Raji (cell line): ENCODE data around the gene OR13G1.

ENCODE experiments used
- POLR2A ChIP-seq: IDR thresholded peaks from 2 replicates; pipeline ENCODE4 v1.6.1; 2011; ENCODE audit warnings: low read depth, low read length, control low read depth; ENCODE audit not compliant: insufficient read depth

Gene OR13G1, protein sequence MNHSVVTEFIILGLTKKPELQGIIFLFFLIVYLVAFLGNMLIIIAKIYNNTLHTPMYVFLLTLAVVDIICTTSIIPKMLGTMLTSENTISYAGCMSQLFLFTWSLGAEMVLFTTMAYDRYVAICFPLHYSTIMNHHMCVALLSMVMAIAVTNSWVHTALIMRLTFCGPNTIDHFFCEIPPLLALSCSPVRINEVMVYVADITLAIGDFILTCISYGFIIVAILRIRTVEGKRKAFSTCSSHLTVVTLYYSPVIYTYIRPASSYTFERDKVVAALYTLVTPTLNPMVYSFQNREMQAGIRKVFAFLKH

DNA sequence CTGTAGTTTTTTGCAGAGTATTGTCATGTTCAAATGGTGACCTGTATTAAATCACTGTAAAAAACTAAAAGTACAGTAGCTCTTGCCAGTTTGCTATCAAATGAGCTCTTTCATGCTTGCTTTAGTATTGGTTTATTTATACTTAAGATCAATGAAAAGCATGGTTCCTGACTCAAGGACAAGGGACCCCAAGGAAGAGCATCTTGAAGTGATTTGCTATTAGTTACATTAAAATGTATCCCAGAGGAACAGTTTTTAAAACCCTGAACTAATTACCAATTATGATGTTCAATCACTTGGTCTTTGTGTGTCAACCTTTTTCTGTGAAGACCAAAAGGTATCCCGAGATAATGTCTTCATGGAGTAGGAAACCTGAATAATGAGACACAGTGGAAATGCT is at the start of gene OR13G1:
OR13G1 (minus strand) TSS at position 101 of the 400 bp plus-strand sequence. CDS start 6,698 bp downstream, outside the sequence.
- TF ChIP-seq POLR2A = no peak

DNA sequence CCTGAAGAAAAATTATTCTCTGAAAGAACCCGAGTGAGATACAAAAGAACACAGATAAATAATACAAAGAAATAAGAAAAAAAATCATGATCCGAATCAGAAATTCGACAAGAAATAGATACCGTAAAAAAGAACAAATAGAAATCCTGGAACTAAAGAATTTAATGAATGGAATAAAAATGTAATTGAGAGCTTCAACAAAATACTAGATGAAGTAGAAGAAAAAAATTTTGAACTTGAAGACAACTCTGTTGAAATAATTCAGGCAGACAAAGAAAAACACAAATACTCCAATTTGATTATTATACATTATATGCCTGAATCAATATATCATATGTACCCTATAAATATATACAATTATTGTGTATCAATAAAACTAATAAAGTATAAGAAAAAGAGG is 41.7 kb upstream of the OR13G1 start:
- TF ChIP-seq POLR2A = no peak

DNA sequence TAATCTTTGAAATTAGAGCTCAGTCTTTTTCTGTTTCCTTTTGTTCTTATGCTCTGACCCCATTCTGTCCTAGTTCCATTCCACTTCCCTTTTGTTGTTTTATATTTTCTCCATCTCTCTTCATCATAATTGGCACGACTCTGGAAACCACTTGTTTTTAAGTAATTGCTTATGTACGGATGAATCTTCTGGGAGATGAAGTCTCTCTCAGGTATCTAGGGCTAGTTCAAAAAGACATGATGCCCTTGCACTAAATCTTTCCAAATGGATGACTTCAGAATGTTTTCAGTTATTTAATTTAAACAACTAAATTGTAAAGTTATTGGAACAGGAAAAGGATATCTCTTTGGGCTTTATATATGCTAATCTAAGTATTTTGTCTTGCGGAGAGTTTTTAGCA is 37.0 kb upstream of the OR13G1 start, which contains the start of gene OR6F1:
OR6F1 (minus strand) TSS at position 101 of the 400 bp plus-strand sequence. CDS start 3,891 bp downstream, outside the sequence.
- no peak for TF ChIP-seq POLR2A

DNA sequence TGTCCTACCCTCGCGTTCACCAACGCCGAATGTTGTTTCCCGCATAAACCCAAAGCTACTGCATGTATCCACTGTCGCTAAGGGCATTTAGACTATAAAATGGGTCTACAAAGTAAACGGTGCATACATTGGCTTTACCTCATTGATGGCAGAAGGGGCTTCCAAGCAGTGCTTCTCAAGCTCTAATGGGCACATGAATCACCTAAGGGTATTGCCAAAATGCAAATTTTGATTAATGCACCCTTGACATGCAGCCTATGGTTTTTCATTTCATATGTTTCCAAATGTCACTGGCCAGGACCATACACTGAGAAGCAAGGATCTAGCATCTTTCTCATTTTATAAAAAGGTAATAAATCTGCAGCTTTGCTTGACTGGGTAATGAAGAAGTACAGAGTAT is 34.2 kb upstream of the OR13G1 start:
- no peak for TF ChIP-seq POLR2A

DNA sequence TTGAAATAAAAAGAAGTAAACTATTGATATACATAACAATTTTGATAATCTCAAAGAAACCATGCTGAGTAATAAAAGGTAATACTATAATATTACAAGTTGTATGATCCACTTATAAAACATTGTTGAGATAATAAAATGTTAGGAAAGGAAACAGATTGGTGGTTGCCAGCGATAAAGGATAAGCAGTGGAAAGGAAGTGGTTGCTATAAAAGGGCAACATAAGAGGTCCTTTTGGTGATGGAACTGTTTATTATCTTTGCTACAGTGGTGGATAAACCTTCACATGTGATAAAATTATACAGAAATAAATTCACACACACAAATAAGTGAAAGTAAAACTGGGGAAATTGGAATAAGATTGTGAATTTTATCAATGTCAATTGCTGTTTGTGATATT is 21.8 kb upstream of the OR13G1 start:
- no peak for TF ChIP-seq POLR2A

DNA sequence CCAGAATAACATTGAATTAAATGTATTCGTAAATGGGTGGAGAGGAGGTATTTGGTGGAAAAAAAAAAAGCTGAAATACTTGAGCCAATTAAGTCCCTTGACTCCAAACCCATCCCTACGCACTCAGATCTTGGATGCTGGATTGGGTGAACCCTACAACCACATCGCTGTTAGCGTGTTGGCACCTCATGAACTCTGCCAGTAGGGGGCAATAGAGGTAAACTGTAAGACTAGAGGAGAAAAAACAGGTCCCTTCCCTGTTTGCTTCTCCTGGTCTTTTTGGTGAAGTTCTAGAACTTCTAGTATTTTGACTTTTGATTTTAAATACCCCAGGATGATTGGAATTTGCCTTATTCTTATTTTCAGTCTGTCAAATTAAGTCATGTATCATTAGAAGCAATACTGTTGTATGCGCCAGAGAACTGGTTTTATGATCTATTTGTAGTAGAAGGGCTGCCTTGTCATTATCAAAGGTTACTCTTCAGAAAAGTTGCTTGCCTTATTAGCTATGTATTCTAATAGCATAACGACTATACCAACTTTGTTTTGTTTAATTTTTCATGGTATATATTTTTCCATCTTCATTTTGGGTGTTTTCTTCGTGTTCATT is 1.9 kb upstream of the OR13G1 start:
- TF ChIP-seq POLR2A = no peak

DNA sequence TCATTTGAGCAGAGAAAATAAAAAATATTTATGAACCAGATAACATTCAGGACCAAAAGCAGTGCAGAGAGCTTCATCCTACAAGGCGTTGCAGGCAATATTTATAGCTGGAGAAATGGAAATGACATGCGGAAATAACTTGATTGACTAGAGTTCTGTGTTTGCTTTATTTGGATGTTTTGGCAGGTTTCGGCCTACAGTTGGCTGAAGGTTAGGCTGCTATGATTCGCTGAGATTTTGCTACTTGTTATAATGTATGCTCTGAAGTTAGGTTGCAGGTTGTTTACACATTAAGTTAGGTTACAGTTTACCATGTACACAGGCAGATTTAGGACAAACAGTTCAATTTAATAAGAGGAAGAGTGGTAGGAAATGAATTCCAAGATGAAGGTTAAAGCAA is 632 bp upstream of the OR13G1 start:
- no peak for TF ChIP-seq POLR2A

DNA sequence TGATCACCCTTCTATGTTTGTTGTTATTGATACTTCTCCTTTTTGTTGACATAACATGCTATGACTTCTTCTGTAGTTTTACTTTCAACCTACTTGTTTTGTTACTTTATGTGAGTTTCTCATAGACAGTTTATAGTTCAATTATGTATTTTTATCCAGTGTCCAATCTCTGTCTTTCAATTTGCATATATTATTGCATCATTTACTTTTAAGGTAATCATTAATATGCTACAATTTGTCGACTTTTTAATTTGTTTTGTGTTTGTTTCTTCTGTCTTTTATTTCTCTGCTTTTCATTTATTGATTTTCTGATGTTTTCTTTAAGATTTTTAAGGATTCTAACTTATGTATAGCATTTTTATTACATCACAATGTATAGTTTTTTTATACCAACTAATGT is 10.3 kb downstream of the OR13G1 start:
- no peak for TF ChIP-seq POLR2A

DNA sequence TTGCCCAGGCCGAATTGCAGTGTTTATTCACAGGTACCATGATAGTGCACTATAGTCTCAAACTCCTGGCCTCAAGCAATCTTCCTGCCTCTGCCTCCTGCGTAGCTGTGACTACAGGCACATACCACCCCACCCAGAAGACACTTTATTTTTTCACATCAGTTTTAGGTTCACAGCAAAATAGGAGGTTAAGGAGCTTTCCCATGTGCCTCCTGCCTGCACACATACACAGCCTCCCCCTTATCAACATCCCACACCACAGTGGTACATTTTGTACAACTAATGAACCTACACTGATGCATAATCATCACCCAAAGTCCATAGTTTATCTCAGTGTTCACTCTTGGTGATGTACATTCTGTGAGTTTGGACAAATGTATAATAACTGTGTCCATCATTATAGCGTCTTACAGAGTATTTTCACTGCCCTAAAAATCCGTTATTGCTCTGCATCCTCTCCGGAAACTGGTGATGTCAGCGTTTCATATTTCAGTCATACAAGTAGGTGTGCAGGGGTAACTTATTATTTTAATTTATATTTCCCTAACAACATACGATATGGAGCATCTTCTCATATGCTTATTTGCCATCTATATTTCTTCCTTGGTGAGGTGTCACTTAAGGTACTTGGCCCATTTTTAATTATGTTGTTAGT is 23.2 kb downstream of the OR13G1 start:
- no peak for TF ChIP-seq POLR2A

DNA sequence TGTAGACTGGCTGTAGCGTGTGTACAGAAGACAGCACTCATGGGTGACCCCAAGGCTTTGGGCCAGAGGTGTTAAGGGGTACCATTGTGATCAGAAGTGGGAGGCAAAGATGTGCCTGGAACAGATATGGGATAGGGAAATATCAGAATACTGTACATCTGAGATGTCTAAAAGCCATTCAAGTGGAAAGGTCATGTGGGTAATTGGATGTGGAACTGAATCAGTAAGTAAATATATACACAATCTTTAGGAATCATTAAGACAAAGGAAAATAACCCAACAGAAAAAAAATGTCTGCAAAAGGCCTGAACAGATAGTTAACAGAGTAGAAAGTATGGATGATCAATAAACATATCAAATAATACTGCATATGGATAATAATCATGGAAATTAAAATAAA is 26.5 kb downstream of the OR13G1 start:
- TF ChIP-seq POLR2A = no peak

DNA sequence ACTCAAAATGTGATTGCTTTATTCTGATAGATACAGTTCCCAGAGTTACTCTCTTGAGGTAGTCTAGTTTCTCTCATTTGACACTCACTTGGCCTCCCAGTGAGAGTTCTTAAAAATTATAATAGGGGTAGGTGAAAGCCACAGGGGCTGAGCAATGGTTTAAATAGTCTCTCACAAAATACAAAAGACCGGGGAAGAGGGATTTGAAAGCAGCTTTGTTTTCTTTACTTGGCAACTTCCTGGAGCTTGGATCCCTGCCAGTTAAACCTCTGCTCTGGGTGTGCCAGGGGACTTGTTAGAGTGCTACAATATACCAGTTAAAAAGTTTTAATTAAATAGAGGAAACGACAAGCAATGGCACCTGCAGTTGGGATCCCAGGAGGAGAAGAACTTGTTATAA is 31.7 kb downstream of the OR13G1 start:
- TF ChIP-seq POLR2A = no peak

DNA sequence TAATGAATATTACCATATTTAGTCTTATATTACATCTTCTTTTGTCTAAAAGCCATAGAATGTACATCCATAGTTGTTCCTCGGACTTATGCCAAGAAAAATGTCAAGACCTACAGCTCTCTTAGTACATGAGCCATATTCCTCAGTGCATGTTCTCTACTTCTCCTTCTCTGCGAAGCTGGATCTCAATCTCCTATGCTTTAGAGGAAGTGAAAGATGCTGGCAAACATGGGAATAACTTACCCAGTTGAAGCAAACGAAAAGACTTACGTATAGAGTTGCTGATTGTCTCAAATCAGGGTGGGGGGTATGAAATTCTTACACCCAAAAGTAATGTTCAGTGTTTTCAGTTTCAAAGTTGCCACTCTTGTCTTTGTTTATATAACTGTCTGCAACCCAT is 32.7 kb downstream of the OR13G1 start:
- TF ChIP-seq POLR2A = no peak

DNA sequence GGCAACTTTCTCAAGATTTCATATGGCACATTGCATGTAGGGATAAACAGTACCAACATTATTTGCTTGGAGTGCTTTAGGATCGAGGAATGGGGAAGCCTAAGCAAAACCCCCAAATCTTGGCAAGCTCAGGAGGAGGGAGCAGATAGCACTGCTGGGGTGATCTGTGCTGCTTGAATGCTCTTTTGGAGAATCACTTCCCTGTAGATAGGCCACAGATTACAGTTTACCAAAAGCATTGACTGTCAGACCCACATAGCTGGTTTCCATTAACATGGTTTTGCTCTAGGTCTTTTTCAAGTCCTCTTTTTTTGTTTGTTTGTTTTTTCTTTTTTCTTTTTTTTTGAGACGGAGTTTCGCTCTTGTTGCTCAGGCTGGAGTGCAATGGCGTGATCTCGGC is 36.8 kb downstream of the OR13G1 start:
- TF ChIP-seq POLR2A = no peak

DNA sequence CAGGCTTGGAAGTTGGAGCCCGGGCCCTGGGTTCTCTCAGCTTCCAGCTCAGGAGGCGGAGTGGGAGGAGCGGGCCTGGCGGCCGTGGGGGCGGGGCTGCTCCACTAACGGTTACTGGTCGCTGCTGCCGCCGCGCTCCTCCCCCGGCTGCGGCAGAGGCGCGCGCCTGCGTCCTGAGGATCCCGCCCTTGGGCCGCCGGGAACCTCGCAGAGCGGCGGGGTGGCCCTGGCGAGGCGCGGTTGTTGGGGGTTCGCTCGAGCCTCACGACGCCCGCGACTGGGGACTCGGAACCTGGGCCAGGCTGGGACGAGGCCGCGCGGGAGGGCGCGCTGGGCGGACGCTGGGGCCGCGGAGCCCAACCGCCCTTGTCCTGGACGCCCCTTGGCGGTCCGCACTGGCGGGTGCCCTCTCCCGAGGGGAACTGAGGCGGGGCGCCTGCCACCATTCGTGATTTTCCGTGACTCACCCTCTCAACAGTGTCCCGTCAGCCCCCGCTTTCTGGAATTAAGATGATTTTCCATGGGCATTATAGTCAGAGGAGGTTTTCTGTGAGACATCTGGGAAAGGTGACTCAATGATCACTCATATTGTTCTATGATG is 40.1 kb downstream of the OR13G1 start:
- TF ChIP-seq POLR2A = no peak

DNA sequence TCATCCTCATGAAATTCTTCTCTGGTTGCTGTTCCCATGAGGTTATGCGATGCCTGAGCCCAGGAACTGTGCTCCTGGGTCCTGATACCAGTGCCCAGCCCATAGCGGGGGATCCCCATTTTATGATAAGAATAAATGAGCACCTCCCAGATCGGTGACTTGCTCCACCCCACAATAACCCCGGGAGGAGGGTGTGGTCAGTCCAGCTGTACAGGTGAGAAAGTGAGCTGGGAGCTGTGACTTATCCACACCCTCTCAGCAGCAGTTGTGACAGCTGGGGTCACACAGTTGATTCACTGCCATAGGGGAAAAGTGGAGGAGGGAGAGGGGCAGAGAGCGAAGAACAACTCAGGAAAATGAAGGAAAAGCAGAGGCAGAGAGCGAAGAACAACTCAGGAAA is 40.8 kb downstream of the OR13G1 start:
- no peak for TF ChIP-seq POLR2A

DNA sequence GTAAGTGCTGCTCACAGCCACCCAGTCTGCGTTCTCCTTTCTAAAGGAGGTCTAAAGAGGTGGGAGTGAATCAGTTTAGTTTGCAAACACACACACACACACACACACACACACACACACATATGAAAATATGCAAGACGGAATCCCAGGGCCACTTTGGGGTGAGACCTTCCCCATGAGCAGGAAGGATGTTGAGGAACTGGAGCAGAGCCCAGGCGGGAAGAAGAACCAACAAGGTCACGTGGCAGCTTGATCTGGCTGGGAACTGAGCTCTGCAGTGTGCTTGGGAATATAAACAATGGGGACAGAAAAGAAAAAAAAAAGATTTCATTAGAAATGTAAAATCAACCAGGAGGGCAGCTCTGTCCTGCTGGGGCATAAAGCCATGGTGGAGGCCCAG is 41.5 kb downstream of the OR13G1 start:
- TF ChIP-seq POLR2A = no peak
